Mesendoderm (in vitro differentiated cells): ENCODE data around the gene EVL.
A peak's percentile ranks its signal among the peaks of the same experiment; 100 is the strongest.

ENCODE experiments used
- DNase-seq: peaks from one replicate; pipeline ENCODE4 v3.0.0; 2013
- H2AK5ac ChIP-seq: 2 replicates; pipeline ENCODE4 v1.6.1; 2013; ENCODE audit warnings: low read length, inconsistent platforms
- H2BK120ac ChIP-seq: 2 replicates; pipeline ENCODE4 v1.6.1; 2013; ENCODE audit warnings: low read depth, mild to moderate bottlenecking, low read length, moderate library complexity, mixed read lengths
- H2BK15ac ChIP-seq: replicated peaks from 2 replicates; pipeline ENCODE4 v1.6.1; 2013; ENCODE audit warnings: low read depth, mild to moderate bottlenecking, moderate library complexity
- H2BK5ac ChIP-seq: 2 replicates; pipeline ENCODE4 v1.6.1; 2013; ENCODE audit warnings: low read length, inconsistent platforms
- H3K18ac ChIP-seq: 2 replicates; pipeline ENCODE4 v1.6.1; 2013; ENCODE audit warnings: mild to moderate bottlenecking, low read length, mixed read lengths
- H3K23ac ChIP-seq: one replicate; pipeline ENCODE4 v1.6.1; 2013; ENCODE audit warnings: low read length
- H3K27ac ChIP-seq: 2 replicates; pipeline ENCODE4 v1.5.1; 2013; ENCODE audit warnings: low read depth, mild to moderate bottlenecking, inconsistent platforms, low read length, moderate library complexity
- H3K27me3 ChIP-seq: 2 replicates; pipeline ENCODE4 v1.6.1; 2013; ENCODE audit warnings: low read length, control low read depth, mild to moderate bottlenecking, inconsistent platforms; ENCODE audit not compliant: insufficient read depth, poor library complexity
- H3K36me3 ChIP-seq: 2 replicates; pipeline ENCODE4 v1.6.1; 2013; ENCODE audit warnings: low read length, inconsistent platforms; ENCODE audit not compliant: control insufficient read depth, insufficient read depth
- H3K4ac ChIP-seq: one replicate; pipeline ENCODE4 v1.6.1; 2013; ENCODE audit warnings: low read depth, mild to moderate bottlenecking, low read length, moderate library complexity
- H3K4me1 ChIP-seq: 2 replicates; pipeline ENCODE4 v1.6.1; 2013; ENCODE audit warnings: low read depth, low read length, inconsistent platforms; ENCODE audit not compliant: control insufficient read depth
- H3K4me2 ChIP-seq: 2 replicates; pipeline ENCODE4 v1.6.1; 2013; ENCODE audit warnings: low read length
- H3K4me3 ChIP-seq: 2 replicates; pipeline ENCODE4 v1.5.1; 2013; ENCODE audit warnings: mild to moderate bottlenecking, low read length
- H3K56ac ChIP-seq: one replicate; pipeline ENCODE4 v1.6.1; 2013; ENCODE audit warnings: low read length
- H3K79me1 ChIP-seq: 2 replicates; pipeline ENCODE4 v1.6.1; 2013; ENCODE audit warnings: low read length, inconsistent platforms
- H3K79me2 ChIP-seq: 2 replicates; pipeline ENCODE4 v1.6.1; 2013; ENCODE audit warnings: mild to moderate bottlenecking, low read length; ENCODE audit not compliant: control insufficient read depth, insufficient read depth
- H3K9ac ChIP-seq: 2 replicates; pipeline ENCODE4 v1.6.1; 2013; ENCODE audit warnings: low read length, inconsistent platforms
- H4K5ac ChIP-seq: one replicate; pipeline ENCODE4 v1.6.1; 2013; ENCODE audit warnings: low read length
- H4K8ac ChIP-seq: one replicate; pipeline ENCODE4 v1.6.1; 2013; ENCODE audit warnings: low read depth, mild to moderate bottlenecking, control low read depth, low read length, moderate library complexity
- WGBS: extraction: QIAGEN DNeasy Blood & Tissue Kit; methylation state at CpG from one replicate; pipeline ENCODE4 v1.1.7; 2013; ENCODE audit warnings: low lambda C conversion rate, missing lambda C conversion rate; ENCODE audit not compliant: insufficient coverage; ENCODE audit errors: extremely low coverage; 5-methylcytosine and 5-hydroxymethylcytosine counted together

The EVL gene

DNA sequence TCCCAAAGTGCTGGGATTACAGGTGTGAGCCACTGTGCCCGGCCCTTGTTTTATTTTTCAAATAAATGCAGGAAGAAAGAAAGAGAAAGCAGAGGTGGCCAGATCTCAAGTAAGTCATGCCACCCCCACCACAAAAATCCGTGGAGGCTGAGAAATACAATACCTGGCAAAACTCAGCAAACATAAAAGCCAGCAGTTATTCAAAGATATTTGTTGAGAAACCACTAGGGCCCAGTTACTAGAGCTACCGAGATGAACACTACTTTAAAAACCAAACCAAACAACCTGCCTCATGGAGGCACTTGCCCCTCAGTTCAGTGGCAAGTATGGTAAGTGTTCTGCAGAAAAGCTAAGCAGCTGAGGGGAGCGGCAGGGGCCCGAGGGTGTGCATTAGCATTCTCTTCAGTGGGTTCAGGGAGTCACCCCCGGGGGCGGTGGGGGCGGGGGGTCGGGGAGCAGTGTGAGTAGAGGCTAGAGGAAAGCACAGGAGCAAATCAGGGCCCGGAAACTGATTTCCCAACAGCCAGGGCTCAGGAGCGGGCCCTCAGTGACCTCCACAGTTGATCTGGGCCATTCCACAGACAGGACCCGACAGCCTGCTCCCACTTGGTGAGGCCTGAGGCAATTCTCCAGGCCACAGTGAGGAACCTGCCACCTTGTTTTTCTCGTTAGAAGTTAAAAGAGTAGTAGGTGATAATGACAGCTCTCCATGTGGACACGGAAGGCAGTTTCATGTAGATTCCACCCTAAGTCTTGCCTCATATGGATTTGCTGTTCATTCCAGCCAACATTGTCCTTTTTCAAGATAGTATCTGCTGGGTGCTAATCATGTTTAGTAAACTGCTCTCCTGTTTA is 8.6 kb downstream of the EVL start:
- Histone ChIP-seq H3K27ac (no peak overlapping the region), H3K4me2 (no peak overlapping the region), H3K4me3 (no peak overlapping the region), H3K27me3 (no peaks in the 10 kb centered on the region), H3K9ac (no peak overlapping the region), H3K79me1 (peaks cover 2% of the 10 kb centered on the region), H3K4ac (no peak overlapping the region), H3K23ac (no peak overlapping the region), H2BK120ac (no peak overlapping the region), H3K79me2 (no peaks in the 10 kb centered on the region), H4K5ac (no peak overlapping the region), H3K18ac (no peak overlapping the region), H4K8ac (no peak overlapping the region), H2BK15ac (no peak overlapping the region), H3K56ac (no peak overlapping the region), H3K36me3 (no peaks in the 10 kb centered on the region), H2BK5ac (no peak overlapping the region), H3K4me1 (peaks cover 6% of the 10 kb centered on the region), H2AK5ac (no peak overlapping the region)
- DNase-seq: no peak
- no CpG with 5 or more reads among the region's 14 CpGs for WGBS

DNA sequence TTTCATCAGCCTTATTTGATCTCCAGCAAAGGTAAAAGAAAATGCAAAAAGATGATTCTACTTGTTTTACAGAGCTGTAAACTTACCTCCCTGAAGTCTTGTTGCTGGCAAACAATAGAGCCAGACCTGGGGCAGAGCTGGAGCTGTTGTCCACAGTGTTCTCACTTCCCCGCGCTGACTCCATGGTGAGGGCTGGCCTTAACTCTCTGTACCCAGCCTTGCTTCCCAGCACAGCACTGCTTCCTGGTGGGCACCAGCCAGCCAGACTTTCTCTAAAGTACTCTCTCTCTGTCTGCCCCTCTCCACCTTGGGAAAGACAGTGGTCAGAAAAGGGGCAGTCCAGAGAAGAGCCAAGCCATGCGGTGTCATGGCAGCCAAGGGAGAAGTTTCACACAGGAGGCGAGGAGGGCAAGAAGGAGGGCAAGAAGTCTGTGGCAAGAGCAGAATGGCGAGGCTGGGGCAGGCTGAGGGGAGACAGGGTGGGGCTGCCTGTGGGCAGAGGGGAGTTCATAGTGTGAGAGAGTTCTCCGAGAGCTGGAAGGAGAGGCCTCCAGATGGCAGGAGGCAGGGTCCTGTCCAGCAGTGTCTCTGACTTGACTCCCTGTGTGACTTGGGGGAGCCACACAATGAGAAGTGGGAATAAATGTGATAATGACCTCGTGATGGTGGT is 9.3 kb downstream of the EVL start:
- Histone ChIP-seq H2BK120ac (no peak overlapping the region), H3K56ac (no peak overlapping the region), H3K4me3 (no peak overlapping the region), H3K9ac (no peak overlapping the region), H3K4me2 (no peak overlapping the region), H3K79me1 (peaks cover 4% of the 10 kb centered on the region), H3K23ac (no peak overlapping the region), H4K5ac (no peak overlapping the region), H3K4me1 (peaks cover 3% of the 10 kb centered on the region), H2BK5ac (no peak overlapping the region), H3K27me3 (no peaks in the 10 kb centered on the region), H4K8ac (no peak overlapping the region), H2BK15ac (no peak overlapping the region), H3K4ac (no peak overlapping the region), H3K18ac (no peak overlapping the region), H3K27ac (no peak overlapping the region), H3K79me2 (no peaks in the 10 kb centered on the region), H2AK5ac (no peak overlapping the region), H3K36me3 (no peaks in the 10 kb centered on the region)
- WGBS: no CpG with 5 or more reads among the region's 7 CpGs
- DNase-seq: no peak

DNA sequence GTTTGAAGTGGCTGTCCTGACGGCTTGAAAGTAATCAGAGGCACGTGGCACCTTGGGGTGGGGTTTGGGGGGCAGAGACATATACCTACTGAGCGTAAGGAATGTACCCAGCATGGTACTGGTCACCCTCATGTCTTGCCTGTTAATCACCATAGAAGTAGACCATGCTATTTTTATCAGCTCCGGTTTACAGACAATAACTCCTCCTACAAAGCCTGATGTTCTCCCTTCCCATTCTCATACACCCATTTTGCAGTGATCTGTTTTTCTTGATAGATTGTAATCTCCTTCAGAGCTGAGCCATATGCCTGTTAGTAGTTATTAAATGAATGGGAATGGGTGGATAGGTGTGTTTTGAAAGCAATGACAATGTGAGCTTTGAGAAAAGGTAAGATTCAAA is 10.5 kb downstream of the EVL start:
- no CpG with 5 or more reads among the region's 4 CpGs for WGBS
- no peak overlapping the region for H3K4ac ChIP-seq
- no peaks in the 10 kb centered on the region for H3K27me3 ChIP-seq
- H3K9ac ChIP-seq: no peak overlapping the region
- H3K56ac ChIP-seq: no peak overlapping the region
- H3K79me2 ChIP-seq: no peaks in the 10 kb centered on the region
- H3K23ac ChIP-seq: no peak overlapping the region
- H3K27ac ChIP-seq: no peak overlapping the region
- H2AK5ac ChIP-seq: no peak overlapping the region
- no peak overlapping the region for H4K8ac ChIP-seq
- H4K5ac ChIP-seq: no peak overlapping the region
- H3K18ac ChIP-seq: no peak overlapping the region
- no peak overlapping the region for H3K4me2 ChIP-seq
- H3K79me1 ChIP-seq: peaks cover 5% of the 10 kb centered on the region
- H3K4me3 ChIP-seq: no peak overlapping the region
- DNase-seq: no peak
- peaks cover 3% of the 10 kb centered on the region for H3K4me1 ChIP-seq
- H2BK5ac ChIP-seq: no peak overlapping the region
- H2BK15ac ChIP-seq: no peak overlapping the region
- no peaks in the 10 kb centered on the region for H3K36me3 ChIP-seq
- no peak overlapping the region for H2BK120ac ChIP-seq

DNA sequence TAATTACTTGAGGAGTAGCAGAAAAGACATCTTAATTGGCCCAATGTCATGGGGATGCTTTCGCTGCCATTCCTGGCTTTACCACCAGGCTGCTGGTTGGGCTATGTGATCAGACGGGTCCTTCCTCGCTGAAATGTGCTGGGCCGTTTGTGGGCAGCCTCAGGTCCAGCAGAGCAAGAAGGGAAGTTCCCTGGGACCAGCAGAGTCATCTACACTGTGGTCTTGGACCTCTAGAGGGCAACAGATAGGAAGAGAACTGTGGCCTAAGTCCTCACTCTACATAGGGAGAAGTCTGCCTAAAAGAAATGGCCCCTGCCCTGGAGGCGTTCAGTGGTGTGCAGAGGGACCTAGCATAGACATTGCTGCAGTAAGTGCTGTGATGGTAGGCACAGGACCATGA is 10.9 kb downstream of the EVL start:
- Histone ChIP-seq H3K79me2 (no peaks in the 10 kb centered on the region), H3K56ac (no peak overlapping the region), H3K23ac (no peak overlapping the region), H2AK5ac (no peak overlapping the region), H2BK15ac (no peak overlapping the region), H3K36me3 (no peaks in the 10 kb centered on the region), H3K4me2 (no peak overlapping the region), H3K4ac (no peak overlapping the region), H3K4me3 (no peak overlapping the region), H3K9ac (no peak overlapping the region), H3K18ac (no peak overlapping the region), H4K8ac (no peak overlapping the region), H2BK120ac (no peak overlapping the region), H3K27ac (no peak overlapping the region), H3K4me1 (peaks cover 3% of the 10 kb centered on the region), H4K5ac (no peak overlapping the region), H3K79me1 (peaks cover 5% of the 10 kb centered on the region), H3K27me3 (no peaks in the 10 kb centered on the region), H2BK5ac (no peak overlapping the region)
- no CpG with 5 or more reads among the region's 5 CpGs for WGBS
- DNase-seq: peak; percentile 94

DNA sequence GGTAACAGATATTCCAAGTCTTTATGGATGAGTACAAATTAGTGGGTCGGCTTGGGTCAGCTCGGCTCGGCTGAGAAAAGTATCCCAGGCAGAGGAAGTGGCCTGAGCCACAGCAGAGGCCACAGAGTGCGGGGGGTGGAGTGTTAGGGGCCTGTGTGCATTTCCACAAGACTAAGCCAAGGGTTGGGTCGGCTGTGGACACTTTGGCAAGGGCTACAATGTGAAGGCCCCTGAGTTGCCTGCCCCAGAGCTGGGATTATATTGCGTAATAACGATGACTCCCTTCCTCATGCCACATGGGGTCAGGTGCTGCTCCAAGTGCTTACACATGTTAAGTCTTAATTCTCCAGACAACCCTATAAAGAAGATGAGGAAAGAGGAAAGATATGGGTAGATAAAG is 11.4 kb downstream of the EVL start:
- no peaks in the 10 kb centered on the region for H3K27me3 ChIP-seq
- DNase-seq: no peak
- no peak overlapping the region for H2AK5ac ChIP-seq
- no peak overlapping the region for H3K9ac ChIP-seq
- no peak overlapping the region for H4K5ac ChIP-seq
- no peak overlapping the region for H3K23ac ChIP-seq
- no peak overlapping the region for H3K18ac ChIP-seq
- no peak overlapping the region for H3K4ac ChIP-seq
- no peak overlapping the region for H3K27ac ChIP-seq
- H2BK120ac ChIP-seq: no peak overlapping the region
- WGBS: no CpG with 5 or more reads among the region's 7 CpGs
- no peak overlapping the region for H4K8ac ChIP-seq
- H3K36me3 ChIP-seq: no peaks in the 10 kb centered on the region
- no peak overlapping the region for H2BK15ac ChIP-seq
- no peak overlapping the region for H3K4me2 ChIP-seq
- peaks cover 5% of the 10 kb centered on the region for H3K79me1 ChIP-seq
- H3K79me2 ChIP-seq: no peaks in the 10 kb centered on the region
- H3K4me1 ChIP-seq: peaks cover 3% of the 10 kb centered on the region
- H3K4me3 ChIP-seq: no peak overlapping the region
- no peak overlapping the region for H2BK5ac ChIP-seq
- H3K56ac ChIP-seq: no peak overlapping the region
